Stimulated activated CD4-positive, alpha-beta T cell treated with anti-CD3 and anti-CD28 coated beads, TNF-alpha, amount 100 ng/mL, for 48 hours (primary cell): ENCODE measurements around the gene ITPK1.

Experiments
- DNase-seq, 3 donors: peaks; one replicate each; pipeline ENCODE4 v3.0.0-alpha.2; 2020; ENCODE audit warnings: low read depth in 3 of 3

Gene ITPK1

GRCh38 chr14:93105362-93105761 lies 10.4 kb downstream of the ITPK1 start:
- DNase-seq: no peak

- no peak for DNase-seq
Observed at GRCh38 chr14:93104961-93105360, 10.8 kb downstream of the ITPK1 start.

- DNase-seq: peak; percentile 24 to 47 (median 43)
Observed at GRCh38 chr14:93103392-93104080, 12.2 kb downstream of the ITPK1 start.

GRCh38 chr14:93102141-93102540 lies 13.6 kb downstream of the ITPK1 start:
- no peak for DNase-seq

GRCh38 chr14:93101181-93101580 lies 14.5 kb downstream of the ITPK1 start:
- DNase-seq: no peak

GRCh38 chr14:93100570-93100969 lies 15.2 kb downstream of the ITPK1 start:
- no peak for DNase-seq

- no peak for DNase-seq
Observed at GRCh38 chr14:93100100-93100499, 15.6 kb downstream of the ITPK1 start.

GRCh38 chr14:93099643-93100042 lies 16.1 kb downstream of the ITPK1 start:
- DNase-seq: no peak

GRCh38 chr14:93099196-93099595 lies 16.5 kb downstream of the ITPK1 start:
- no peak for DNase-seq

GRCh38 chr14:93096691-93097322 lies 18.9 kb downstream of the ITPK1 start:
- DNase-seq: no peak

- DNase-seq: no peak
Observed at GRCh38 chr14:93095742-93096510, 19.8 kb downstream of the ITPK1 start.

- DNase-seq: no peak
Observed at GRCh38 chr14:93094121-93094918, 21.4 kb downstream of the ITPK1 start.

GRCh38 chr14:93092606-93093556 lies 22.8 kb downstream of the ITPK1 start:
- DNase-seq: no peak

- no peak for DNase-seq
Observed at GRCh38 chr14:93091666-93092065, 24.1 kb downstream of the ITPK1 start.

GRCh38 chr14:93090826-93091555 lies 24.7 kb downstream of the ITPK1 start:
- no peak for DNase-seq

GRCh38 chr14:93089521-93090269 lies 26.0 kb downstream of the ITPK1 start:
- DNase-seq: no peak

- no peak for DNase-seq
Observed at GRCh38 chr14:93086441-93087055, 29.2 kb downstream of the ITPK1 start.

- DNase-seq: no peak
Observed at GRCh38 chr14:93085911-93086310, 29.8 kb downstream of the ITPK1 start.
